Type B pancreatic cell (in vitro differentiated cells): Measurements from ENCODE around the gene TCFL5. TPM values are rescaled to one million over a fixed set of nuclear protein-coding genes. Genes with fewer than 3 reads are reported as not detected.

ENCODE experiments used
- DNase-seq: peaks from one replicate; pipeline ENCODE4 v3.0.0; 2021; ENCODE audit warnings: mixed read lengths; ENCODE audit not compliant: unreplicated experiment; ENCODE audit errors: extremely low spot score
- H3K27ac Mint-ChIP-seq: 2 replicates; pipeline ENCODE4 v1.8.0; 2021; ENCODE audit warnings: mild to moderate bottlenecking, mixed read lengths
- H3K27me3 Mint-ChIP-seq: 2 replicates; pipeline ENCODE4 v1.8.0; 2021; ENCODE audit warnings: mixed read lengths
- H3K36me3 Mint-ChIP-seq: 2 replicates; pipeline ENCODE4 v1.8.0; 2021; ENCODE audit warnings: mixed read lengths
- H3K4me1 Mint-ChIP-seq: one replicate; pipeline ENCODE4 v1.8.0; 2021; ENCODE audit warnings: mixed read lengths; ENCODE audit not compliant: unreplicated experiment
- H3K4me3 Mint-ChIP-seq: 2 replicates; pipeline ENCODE4 v1.8.0; 2021; ENCODE audit warnings: mild to moderate bottlenecking, mixed read lengths
- H3K9me3 Mint-ChIP-seq: 2 replicates; pipeline ENCODE4 v1.8.0; 2021; ENCODE audit warnings: mixed read lengths
- total RNA-seq: library from RNA; stranded (reverse); gene quantifications from 2 replicates; pipeline ENCODE4 v1.2.1, GENCODE V29; 2021; ENCODE audit warnings: low replicate concordance
- TF ChIP-seq, protein P1 (sequence below): fragments of 200-600 bp; sonication (generic); conservative IDR thresholded peaks from 2 replicates; pipeline ENCODE4 v1.5.0; 2021; ENCODE audit warnings: antibody characterized with exemption, mild to moderate bottlenecking

The TCFL5 gene
- total RNA-seq, 1 donor from 2014 or later = 11.8 TPM

DNA sequence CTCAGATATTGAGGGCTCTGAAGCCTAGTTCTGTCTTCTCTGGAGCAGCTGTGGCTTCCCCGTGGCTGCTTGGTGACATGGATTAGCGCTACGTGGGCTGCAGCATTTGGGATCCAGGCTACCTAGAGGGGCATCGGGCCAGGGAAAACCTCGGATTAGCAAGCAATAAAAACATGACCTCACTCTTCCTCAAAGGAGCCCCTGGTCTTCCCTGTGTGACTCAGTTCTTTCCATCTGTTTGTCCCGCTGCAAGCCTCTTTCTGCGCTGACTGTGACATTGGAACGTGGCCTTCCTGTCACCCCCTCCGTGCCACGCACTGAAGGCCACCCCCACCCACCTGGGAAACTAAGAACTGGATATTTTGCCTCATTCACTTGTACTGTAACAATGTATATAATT is 61.7 kb downstream of the TCFL5 start:
- H3K4me3 Mint-ChIP-seq = peak overlapping the region; percentile 54

DNA sequence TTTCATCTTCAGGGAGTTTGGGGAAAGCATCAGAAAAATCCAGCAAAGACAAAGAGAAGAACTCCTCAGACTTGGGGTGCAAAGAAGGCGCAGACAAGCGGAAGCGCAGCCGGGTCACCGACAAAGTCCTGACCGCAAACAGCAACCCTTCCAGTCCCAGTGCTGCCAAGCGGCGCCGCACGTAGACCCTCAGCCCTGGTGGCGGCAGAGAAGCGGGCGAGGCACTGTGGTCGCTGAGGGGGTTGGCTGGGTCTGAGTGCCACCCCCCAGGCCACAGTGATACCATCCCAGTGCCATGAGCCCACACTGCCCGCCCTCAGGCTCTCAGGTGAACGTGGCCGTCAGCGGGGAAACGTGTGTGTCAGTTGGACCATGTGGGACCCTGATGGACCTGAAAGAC is 62.2 kb downstream of the TCFL5 start:
- Mint-ChIP-seq H3K27ac (no peak overlapping the region), H3K36me3 (peaks cover 16% of the 10 kb centered on the region), H3K4me3 (no peak overlapping the region), H3K9me3 (no peaks in the 10 kb centered on the region), H3K27me3 (peaks cover 3% of the 10 kb centered on the region), H3K4me1 (peaks cover 14% of the 10 kb centered on the region)
- TF ChIP-seq, protein P1, sequence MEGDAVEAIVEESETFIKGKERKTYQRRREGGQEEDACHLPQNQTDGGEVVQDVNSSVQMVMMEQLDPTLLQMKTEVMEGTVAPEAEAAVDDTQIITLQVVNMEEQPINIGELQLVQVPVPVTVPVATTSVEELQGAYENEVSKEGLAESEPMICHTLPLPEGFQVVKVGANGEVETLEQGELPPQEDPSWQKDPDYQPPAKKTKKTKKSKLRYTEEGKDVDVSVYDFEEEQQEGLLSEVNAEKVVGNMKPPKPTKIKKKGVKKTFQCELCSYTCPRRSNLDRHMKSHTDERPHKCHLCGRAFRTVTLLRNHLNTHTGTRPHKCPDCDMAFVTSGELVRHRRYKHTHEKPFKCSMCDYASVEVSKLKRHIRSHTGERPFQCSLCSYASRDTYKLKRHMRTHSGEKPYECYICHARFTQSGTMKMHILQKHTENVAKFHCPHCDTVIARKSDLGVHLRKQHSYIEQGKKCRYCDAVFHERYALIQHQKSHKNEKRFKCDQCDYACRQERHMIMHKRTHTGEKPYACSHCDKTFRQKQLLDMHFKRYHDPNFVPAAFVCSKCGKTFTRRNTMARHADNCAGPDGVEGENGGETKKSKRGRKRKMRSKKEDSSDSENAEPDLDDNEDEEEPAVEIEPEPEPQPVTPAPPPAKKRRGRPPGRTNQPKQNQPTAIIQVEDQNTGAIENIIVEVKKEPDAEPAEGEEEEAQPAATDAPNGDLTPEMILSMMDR = no peak
- DNase-seq = no peak

More for the DNA sequence above, 61.7 kb downstream of the TCFL5 start:
- Mint-ChIP-seq H3K4me1 (peaks cover 14% of the 10 kb centered on the region), H3K27me3 (peaks cover 3% of the 10 kb centered on the region), H3K36me3 (peaks cover 16% of the 10 kb centered on the region), H3K9me3 (no peaks in the 10 kb centered on the region), H3K27ac (no peak overlapping the region)
- TF ChIP-seq, protein P1 = no peak
- DNase-seq = no peak

DNA sequence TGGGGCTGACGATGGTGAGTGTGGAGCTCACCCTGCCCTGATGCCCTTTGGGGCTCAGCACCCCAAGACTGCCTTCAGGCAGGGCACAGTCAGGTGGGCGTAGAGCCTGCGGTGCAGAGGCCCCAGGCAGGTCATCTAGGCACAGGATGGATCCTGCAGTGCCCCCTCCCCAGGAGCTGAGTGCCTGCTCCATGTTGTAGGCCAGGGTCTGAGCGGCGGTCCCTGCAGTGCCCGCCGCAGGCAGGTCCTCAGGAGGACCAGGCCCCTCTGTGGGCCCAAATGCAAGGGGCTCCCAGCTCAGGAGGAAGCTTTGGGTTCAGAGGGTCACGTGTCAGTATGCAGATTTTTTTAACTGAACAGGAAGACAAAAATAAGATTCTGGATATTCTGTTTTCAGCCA is 62.6 kb downstream of the TCFL5 start:
- no peak for DNase-seq
- TF ChIP-seq, protein P1 = no peak
- H3K4me3 Mint-ChIP-seq = no peak overlapping the region
- no peaks in the 10 kb centered on the region for H3K9me3 Mint-ChIP-seq
- H3K36me3 Mint-ChIP-seq = peaks cover 16% of the 10 kb centered on the region
- H3K27ac Mint-ChIP-seq = no peak overlapping the region
- H3K27me3 Mint-ChIP-seq = peaks cover 2% of the 10 kb centered on the region
- peaks cover 14% of the 10 kb centered on the region for H3K4me1 Mint-ChIP-seq

DNA sequence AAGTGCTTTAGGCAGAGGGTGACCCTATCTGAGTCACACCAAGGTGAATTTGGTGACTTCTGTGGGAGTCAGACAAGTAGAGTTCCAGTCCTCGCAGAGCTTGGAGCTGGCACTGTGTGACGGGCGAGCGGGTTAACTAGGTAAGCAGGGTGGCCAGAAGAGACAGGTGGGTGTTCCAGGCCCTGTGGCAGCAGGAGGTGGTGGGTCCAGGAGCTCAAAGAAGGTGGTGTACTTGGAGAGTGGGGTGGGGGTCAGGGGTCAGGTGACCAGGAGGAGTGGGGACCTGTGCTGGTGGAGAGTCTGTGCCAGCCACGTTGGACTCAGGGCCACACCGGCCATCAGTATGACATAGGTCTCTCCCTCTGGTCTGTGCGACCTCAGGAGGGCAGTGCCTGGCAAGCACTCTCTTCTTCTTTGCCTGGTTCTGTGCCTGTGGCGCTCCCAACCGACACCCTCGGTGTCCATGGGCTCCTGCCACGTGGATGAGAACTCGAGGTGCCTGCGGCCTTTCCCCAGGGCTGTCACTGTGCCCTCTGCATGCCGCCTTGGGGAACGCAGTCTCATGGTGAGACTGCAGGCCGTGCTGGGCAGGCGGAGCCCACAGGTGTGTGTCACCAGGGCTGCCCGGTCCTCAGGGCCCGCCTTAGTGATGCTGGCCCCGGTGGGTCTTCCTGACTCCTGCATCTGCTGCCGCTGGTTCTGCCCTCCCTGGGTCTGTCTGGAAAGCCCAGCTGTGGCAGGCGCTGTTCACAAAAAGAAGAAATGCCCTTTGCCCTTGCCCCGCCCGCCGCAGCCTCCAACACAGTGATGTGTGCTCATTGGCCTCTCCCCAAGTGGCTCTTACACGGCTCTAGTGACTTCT is 63.7 kb downstream of the TCFL5 start:
- H3K4me3 Mint-ChIP-seq = peak overlapping the region; percentile 87
- DNase-seq = no peak
- H3K27ac Mint-ChIP-seq = peak overlapping the region; percentile 59
- H3K9me3 Mint-ChIP-seq = no peaks in the 10 kb centered on the region
- H3K36me3 Mint-ChIP-seq = peaks cover 16% of the 10 kb centered on the region
- TF ChIP-seq, protein P1 = no peak
- no peaks in the 10 kb centered on the region for H3K27me3 Mint-ChIP-seq
- H3K4me1 Mint-ChIP-seq = peaks cover 10% of the 10 kb centered on the region

DNA sequence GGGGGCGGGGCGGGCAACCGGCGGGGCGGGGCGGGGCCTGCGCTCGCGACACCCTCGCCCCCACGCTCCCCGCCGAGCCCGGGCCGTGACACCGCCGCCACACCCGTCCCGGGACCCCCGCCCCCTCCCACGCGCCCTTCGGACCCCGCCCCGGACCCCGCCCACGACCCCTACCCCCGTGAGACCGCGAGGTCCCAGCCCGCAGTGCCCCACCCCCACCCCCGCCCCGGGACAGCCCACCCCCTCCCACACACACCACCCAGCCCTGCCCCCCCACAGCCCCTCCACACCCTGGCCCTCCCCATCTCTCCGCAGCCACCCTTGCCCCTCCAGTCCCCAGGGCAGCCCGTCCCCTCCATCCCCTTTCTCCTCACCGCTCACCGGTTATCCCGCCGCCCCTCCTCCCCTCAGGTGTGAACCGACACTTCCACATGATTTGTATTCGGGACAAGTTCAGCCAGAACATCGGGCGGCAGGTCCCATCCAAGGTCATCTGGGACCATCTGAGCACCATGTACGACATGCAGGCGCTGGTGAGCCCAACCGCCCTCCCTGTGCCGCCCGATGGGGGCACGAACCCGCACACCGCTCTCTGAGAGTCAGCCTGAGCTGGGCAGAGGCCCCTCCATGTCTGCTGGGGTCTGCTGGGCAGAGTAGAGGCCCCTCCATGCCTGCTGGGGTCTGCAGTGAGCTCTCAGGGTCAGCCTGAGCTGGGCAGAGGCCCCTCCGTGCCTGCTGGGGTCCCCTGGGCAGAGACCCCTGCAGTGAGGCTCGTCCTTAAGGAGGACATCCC is 64.7 kb downstream of the TCFL5 start:
- no peak for DNase-seq
- peaks cover 15% of the 10 kb centered on the region for H3K4me1 Mint-ChIP-seq
- peak overlapping the region; percentile 87 for H3K4me3 Mint-ChIP-seq
- H3K36me3 Mint-ChIP-seq = peaks cover 16% of the 10 kb centered on the region
- TF ChIP-seq, protein P1 = no peak
- no peaks in the 10 kb centered on the region for H3K9me3 Mint-ChIP-seq
- H3K27me3 Mint-ChIP-seq = no peaks in the 10 kb centered on the region
- peak overlapping the region; percentile 16 for H3K27ac Mint-ChIP-seq
